ENCODE measurements around the gene CCDC160.
"Not testable (repeated sequence)": the region's sequence is repeated elsewhere in the genome, so short reads cannot be mapped to it uniquely, and the experiment has no call there.

The CCDC160 gene

DNA sequence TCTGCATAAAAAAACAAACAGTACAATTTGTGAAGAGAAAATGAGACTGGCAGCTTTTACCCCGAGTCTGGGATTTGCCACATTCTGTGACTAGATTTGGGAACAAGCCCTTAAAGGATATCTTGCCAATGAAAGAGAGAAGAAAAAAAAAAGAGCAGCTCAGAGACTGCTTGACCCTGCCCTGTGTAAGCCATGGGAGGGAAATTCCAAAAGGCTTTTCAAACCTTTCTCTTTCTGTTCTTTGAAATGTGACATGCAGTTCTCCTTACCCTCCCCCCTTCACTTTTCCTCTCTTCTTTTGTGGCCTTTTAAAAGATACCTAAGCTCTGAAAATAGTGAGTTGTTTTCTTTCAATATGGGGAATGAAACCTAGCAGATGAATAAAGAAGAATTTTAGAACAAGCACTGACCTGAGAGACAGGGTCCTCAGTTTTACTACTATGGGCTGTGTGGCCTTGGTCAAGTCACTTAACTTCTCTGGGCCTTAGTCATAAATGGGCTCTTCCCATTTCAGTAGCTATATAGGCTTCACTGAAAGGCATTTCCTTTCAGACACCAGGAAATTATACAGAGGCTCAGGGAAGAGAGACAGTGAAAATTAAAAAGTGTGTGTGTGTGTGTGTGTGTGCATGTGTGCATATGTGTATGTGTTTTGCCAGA lies 5.1 kb downstream of the CCDC160 start:
- Histone ChIP-seq H3K9ac (ENCODE audit: low read depth in 1 of 2, low read length in 2 of 2) (no peak overlapping the region), H3K9me3 (ENCODE audit: control insufficient read depth in 1 of 2, low read length in 2 of 2) (no peaks in the 10 kb centered on the region), H3K36me3 (ENCODE audit: control insufficient read depth in 1 of 2, insufficient read depth in 2 of 2, low read length in 2 of 2) (no peaks in the 10 kb centered on the region), H3K4me3 (ENCODE audit: low read depth in 1 of 2, low read length in 2 of 2) (no peak overlapping the region), H3K27ac (ENCODE audit: low read depth, low read length) (no peak overlapping the region), H3K4me1 (ENCODE audit: control insufficient read depth in 1 of 2, insufficient read depth in 2 of 2, low read length in 2 of 2) (no peaks in the 10 kb centered on the region), H3K27me3 (ENCODE audit: control insufficient read depth in 1 of 2, insufficient read depth in 2 of 2, low read length in 2 of 2) (no peaks in the 10 kb centered on the region)

DNA sequence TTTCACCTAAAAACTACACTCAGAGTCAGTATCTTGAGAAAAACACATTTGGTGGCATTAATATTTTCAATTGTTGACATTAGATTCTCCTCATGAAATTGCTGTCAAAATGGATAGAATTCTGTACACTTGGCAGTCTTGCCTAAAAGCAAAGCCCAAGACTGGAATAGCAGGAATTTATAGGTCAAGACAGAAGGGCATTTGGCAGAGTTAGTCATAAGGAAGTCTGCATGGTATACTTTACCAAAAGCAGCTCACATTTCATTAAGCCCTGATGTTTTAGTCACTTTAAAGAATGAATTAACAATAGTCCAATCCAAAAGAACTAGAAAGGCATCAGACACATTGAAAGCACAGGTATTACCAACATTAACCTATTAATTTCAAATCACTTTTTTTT lies 7.1 kb downstream of the CCDC160 start:
- no peak overlapping the region for H3K9ac ChIP-seq (ENCODE audit: low read depth in 1 of 2, low read length in 2 of 2)
- H3K9me3 ChIP-seq (ENCODE audit: control insufficient read depth in 1 of 2, low read length in 2 of 2): no peaks in the 10 kb centered on the region
- H3K27me3 ChIP-seq (ENCODE audit: control insufficient read depth in 1 of 2, insufficient read depth in 2 of 2, low read length in 2 of 2): no peaks in the 10 kb centered on the region
- H3K4me1 ChIP-seq (ENCODE audit: control insufficient read depth in 1 of 2, insufficient read depth in 2 of 2, low read length in 2 of 2): no peaks in the 10 kb centered on the region
- H3K36me3 ChIP-seq (ENCODE audit: control insufficient read depth in 1 of 2, insufficient read depth in 2 of 2, low read length in 2 of 2): no peaks in the 10 kb centered on the region
- no peak overlapping the region for H3K4me3 ChIP-seq (ENCODE audit: low read depth in 1 of 2, low read length in 2 of 2)
- H3K27ac ChIP-seq (ENCODE audit: low read depth, low read length): no peak overlapping the region

DNA sequence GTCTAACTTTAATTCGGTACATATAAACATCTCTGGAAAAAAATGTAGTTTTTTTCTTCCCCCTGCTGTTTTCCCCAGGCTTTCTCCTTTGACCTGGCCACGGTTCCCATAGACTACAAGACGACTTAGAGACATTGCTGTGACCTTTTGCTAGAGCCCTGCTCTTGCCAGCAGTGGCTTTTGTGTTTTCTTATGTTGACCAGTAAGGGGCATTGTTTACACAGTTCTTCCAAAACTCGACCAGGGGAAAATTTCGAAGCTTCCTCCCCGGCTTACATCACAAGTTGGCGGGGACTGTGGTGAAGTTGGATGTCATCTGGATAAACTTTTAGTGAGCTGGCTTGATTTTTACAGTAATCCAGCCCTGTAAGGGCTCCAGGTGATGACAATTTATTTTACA lies 9.3 kb downstream of the CCDC160 start:
- H3K4me3 ChIP-seq (ENCODE audit: low read depth in 1 of 2, low read length in 2 of 2): no peak overlapping the region
- H3K9me3 ChIP-seq (ENCODE audit: control insufficient read depth in 1 of 2, low read length in 2 of 2): no peaks in the 10 kb centered on the region
- H3K27ac ChIP-seq (ENCODE audit: low read depth, low read length): no peak overlapping the region
- H3K36me3 ChIP-seq (ENCODE audit: control insufficient read depth in 1 of 2, insufficient read depth in 2 of 2, low read length in 2 of 2): no peaks in the 10 kb centered on the region
- no peaks in the 10 kb centered on the region for H3K27me3 ChIP-seq (ENCODE audit: control insufficient read depth in 1 of 2, insufficient read depth in 2 of 2, low read length in 2 of 2)
- H3K9ac ChIP-seq (ENCODE audit: low read depth in 1 of 2, low read length in 2 of 2): no peak overlapping the region
- H3K4me1 ChIP-seq (ENCODE audit: control insufficient read depth in 1 of 2, insufficient read depth in 2 of 2, low read length in 2 of 2): no peaks in the 10 kb centered on the region

DNA sequence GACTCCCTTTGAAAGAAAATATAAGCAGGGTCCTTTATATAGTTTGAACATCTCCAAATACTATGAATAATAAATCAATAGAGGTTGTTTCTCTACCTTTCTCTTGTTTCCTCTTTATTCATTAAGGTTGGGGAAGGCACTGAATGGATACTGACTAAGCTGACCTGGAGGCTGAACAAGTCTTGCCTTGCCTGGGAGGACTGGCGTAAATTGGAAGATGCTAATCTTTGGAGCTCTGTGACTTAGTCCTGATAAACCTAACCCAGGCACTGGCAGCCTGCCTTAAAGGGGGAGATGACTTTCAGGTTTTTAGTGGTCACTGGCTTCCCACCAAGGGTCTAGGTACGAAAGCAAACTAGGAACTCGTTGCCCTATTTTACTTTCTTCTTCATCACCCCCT lies 10.5 kb downstream of the CCDC160 start:
- H3K4me1 ChIP-seq (ENCODE audit: control insufficient read depth in 1 of 2, insufficient read depth in 2 of 2, low read length in 2 of 2): no peaks in the 10 kb centered on the region
- H3K9ac ChIP-seq (ENCODE audit: low read depth in 1 of 2, low read length in 2 of 2): no peak overlapping the region
- no peak overlapping the region for H3K4me3 ChIP-seq (ENCODE audit: low read depth in 1 of 2, low read length in 2 of 2)
- H3K36me3 ChIP-seq (ENCODE audit: control insufficient read depth in 1 of 2, insufficient read depth in 2 of 2, low read length in 2 of 2): no peaks in the 10 kb centered on the region
- H3K27me3 ChIP-seq (ENCODE audit: control insufficient read depth in 1 of 2, insufficient read depth in 2 of 2, low read length in 2 of 2): no peaks in the 10 kb centered on the region
- H3K27ac ChIP-seq (ENCODE audit: low read depth, low read length): no peak overlapping the region
- no peaks in the 10 kb centered on the region for H3K9me3 ChIP-seq (ENCODE audit: control insufficient read depth in 1 of 2, low read length in 2 of 2)

DNA sequence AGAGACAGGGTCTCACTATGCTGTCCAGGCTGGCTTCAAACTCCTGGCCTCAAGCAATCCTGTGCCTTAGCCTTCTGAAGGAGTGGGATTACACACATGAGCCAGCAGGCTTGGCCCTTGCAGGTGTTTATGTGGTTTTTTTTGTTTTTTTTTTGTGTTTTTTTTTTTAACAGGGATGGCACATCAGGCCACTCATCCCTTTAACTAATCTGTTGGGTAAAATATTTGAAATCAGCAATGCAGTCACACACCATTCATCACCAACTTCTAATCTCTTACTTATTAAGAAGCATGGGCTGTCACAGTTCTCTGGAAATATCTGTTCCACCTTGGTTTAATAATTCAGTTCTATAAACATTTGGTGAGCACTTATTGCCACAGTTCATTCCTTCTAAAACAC lies 12.3 kb downstream of the CCDC160 start:
- Histone ChIP-seq H3K27me3 (ENCODE audit: control insufficient read depth in 1 of 2, insufficient read depth in 2 of 2, low read length in 2 of 2) (no peaks in the 10 kb centered on the region), H3K4me1 (ENCODE audit: control insufficient read depth in 1 of 2, insufficient read depth in 2 of 2, low read length in 2 of 2) (no peaks in the 10 kb centered on the region), H3K27ac (ENCODE audit: low read depth, low read length) (no peak overlapping the region), H3K36me3 (ENCODE audit: control insufficient read depth in 1 of 2, insufficient read depth in 2 of 2, low read length in 2 of 2) (no peaks in the 10 kb centered on the region), H3K4me3 (ENCODE audit: low read depth in 1 of 2, low read length in 2 of 2) (no peak overlapping the region), H3K9me3 (ENCODE audit: control insufficient read depth in 1 of 2, low read length in 2 of 2) (no peaks in the 10 kb centered on the region), H3K9ac (ENCODE audit: low read depth in 1 of 2, low read length in 2 of 2) (no peak overlapping the region)

DNA sequence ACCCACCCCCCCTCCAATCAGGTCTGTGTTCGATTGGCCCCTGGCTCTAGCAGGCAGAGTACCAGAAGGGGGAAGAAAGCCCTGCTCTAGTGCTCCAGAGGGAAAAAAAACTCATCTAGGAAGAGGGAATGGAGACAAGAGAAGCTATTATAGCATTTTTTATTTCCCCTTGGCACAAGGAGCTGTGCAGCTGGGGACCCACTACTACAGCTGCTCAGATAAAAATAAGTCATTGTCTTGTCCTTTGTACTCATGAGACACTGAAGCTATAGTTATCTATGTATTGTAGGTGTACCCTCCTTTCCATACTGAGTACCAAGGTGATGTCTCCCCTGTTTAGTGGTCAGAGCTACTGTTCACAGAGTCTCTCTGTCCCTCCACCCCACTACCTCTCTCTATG lies 14.3 kb downstream of the CCDC160 start:
- Histone ChIP-seq H3K9ac (ENCODE audit: low read depth in 1 of 2, low read length in 2 of 2) (no peak overlapping the region), H3K27ac (ENCODE audit: low read depth, low read length) (no peak overlapping the region), H3K36me3 (ENCODE audit: control insufficient read depth in 1 of 2, insufficient read depth in 2 of 2, low read length in 2 of 2) (no peaks in the 10 kb centered on the region), H3K9me3 (ENCODE audit: control insufficient read depth in 1 of 2, low read length in 2 of 2) (no peaks in the 10 kb centered on the region), H3K27me3 (ENCODE audit: control insufficient read depth in 1 of 2, insufficient read depth in 2 of 2, low read length in 2 of 2) (no peaks in the 10 kb centered on the region), H3K4me1 (ENCODE audit: control insufficient read depth in 1 of 2, insufficient read depth in 2 of 2, low read length in 2 of 2) (no peaks in the 10 kb centered on the region), H3K4me3 (ENCODE audit: low read depth in 1 of 2, low read length in 2 of 2) (no peak overlapping the region)

DNA sequence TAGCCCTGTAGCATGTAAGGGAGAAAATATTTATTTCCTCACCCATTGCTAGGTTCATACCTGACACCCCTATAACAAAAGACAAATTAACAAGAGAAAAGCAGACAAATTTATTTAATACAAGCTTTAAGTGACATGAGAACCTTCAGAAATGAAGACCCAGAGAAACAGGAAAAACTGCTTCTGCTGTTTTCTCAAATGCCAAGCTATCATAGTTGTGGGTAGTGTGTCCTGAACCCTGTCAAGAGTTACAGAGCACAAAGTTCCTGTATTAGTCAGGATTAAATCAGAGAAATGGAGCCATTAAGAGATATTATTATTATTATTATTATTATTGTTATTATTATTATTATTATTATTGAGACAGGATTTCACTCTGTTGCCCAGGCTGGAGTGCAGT lies 17.5 kb downstream of the CCDC160 start:
- no peak overlapping the region for H3K9ac ChIP-seq (ENCODE audit: low read depth in 1 of 2, low read length in 2 of 2)
- no peaks in the 10 kb centered on the region for H3K27me3 ChIP-seq (ENCODE audit: control insufficient read depth in 1 of 2, insufficient read depth in 2 of 2, low read length in 2 of 2)
- no peaks in the 10 kb centered on the region for H3K36me3 ChIP-seq (ENCODE audit: control insufficient read depth in 1 of 2, insufficient read depth in 2 of 2, low read length in 2 of 2)
- H3K4me3 ChIP-seq (ENCODE audit: low read depth in 1 of 2, low read length in 2 of 2): no peak overlapping the region
- H3K27ac ChIP-seq (ENCODE audit: low read depth, low read length): no peak overlapping the region
- no peaks in the 10 kb centered on the region for H3K9me3 ChIP-seq (ENCODE audit: control insufficient read depth in 1 of 2, low read length in 2 of 2)
- no peaks in the 10 kb centered on the region for H3K4me1 ChIP-seq (ENCODE audit: control insufficient read depth in 1 of 2, insufficient read depth in 2 of 2, low read length in 2 of 2)

DNA sequence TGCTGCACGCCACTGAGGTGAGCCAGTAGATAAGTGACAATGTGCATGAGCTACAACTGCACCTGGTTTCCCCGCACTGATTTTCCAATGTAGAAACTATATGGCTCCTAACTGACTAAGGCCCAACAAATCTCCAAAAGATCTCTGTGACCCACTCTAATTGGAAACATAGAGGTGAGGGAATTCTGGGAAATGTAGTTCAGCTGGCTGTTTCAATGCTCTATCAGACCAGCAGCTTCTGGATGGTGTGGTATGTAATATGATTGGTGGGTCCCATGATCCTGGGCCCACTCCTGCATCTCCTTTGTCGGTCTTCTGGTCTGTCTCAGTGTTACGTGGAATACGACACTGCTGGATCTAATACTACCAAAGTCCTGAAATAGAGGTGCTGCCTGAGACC lies 18.6 kb downstream of the CCDC160 start:
- H3K36me3 ChIP-seq (ENCODE audit: control insufficient read depth in 1 of 2, insufficient read depth in 2 of 2, low read length in 2 of 2): no peaks in the 10 kb centered on the region
- no peaks in the 10 kb centered on the region for H3K27me3 ChIP-seq (ENCODE audit: control insufficient read depth in 1 of 2, insufficient read depth in 2 of 2, low read length in 2 of 2)
- H3K9ac ChIP-seq (ENCODE audit: low read depth in 1 of 2, low read length in 2 of 2): no peak overlapping the region
- H3K27ac ChIP-seq (ENCODE audit: low read depth, low read length): no peak overlapping the region
- H3K9me3 ChIP-seq (ENCODE audit: control insufficient read depth in 1 of 2, low read length in 2 of 2): no peaks in the 10 kb centered on the region
- no peaks in the 10 kb centered on the region for H3K4me1 ChIP-seq (ENCODE audit: control insufficient read depth in 1 of 2, insufficient read depth in 2 of 2, low read length in 2 of 2)
- H3K4me3 ChIP-seq (ENCODE audit: low read depth in 1 of 2, low read length in 2 of 2): no peak overlapping the region

DNA sequence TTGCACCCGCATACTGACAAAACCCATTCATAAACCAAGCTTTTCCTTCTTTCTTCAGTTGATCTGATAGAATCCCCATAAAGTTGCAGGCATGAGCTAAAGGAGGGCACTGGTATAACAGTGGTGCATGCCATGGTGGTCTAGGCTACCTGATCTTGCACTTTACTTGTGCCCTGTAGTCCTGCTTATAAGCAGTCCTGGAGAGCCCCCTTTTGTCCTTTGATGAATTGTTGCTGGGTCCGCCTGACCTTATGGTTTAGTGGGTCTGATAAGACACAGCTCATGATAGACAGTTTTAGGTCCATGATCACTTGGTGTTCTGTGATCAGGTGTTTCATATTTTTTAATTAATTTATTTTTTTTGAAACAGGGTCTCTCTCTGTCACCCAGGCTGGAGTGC lies 19.7 kb downstream of the CCDC160 start:
- no peaks in the 10 kb centered on the region for H3K4me1 ChIP-seq (ENCODE audit: control insufficient read depth in 1 of 2, insufficient read depth in 2 of 2, low read length in 2 of 2)
- H3K9me3 ChIP-seq (ENCODE audit: control insufficient read depth in 1 of 2, low read length in 2 of 2): no peaks in the 10 kb centered on the region
- H3K27ac ChIP-seq (ENCODE audit: low read depth, low read length): no peak overlapping the region
- H3K27me3 ChIP-seq (ENCODE audit: control insufficient read depth in 1 of 2, insufficient read depth in 2 of 2, low read length in 2 of 2): no peaks in the 10 kb centered on the region
- no peak overlapping the region for H3K4me3 ChIP-seq (ENCODE audit: low read depth in 1 of 2, low read length in 2 of 2)
- H3K9ac ChIP-seq (ENCODE audit: low read depth in 1 of 2, low read length in 2 of 2): no peak overlapping the region
- no peaks in the 10 kb centered on the region for H3K36me3 ChIP-seq (ENCODE audit: control insufficient read depth in 1 of 2, insufficient read depth in 2 of 2, low read length in 2 of 2)

DNA sequence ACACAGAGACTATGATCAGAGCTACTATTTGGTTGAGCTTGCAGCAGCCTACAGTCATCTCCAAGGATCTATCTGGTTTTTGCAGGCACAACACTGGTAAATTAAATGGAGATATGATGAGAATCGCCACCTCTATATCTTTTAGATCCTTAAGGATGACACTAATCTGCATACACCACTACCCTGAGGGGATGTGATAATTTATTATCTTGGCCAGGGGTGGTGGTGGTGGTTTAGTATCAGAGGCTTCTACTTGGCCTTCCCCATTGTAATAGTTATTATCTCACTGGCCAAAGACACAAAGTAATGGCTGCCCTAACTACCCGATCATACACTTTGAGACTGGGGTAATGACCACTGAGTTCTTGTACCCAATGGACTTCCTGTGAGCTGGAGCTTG lies 21.2 kb downstream of the CCDC160 start:
- Histone ChIP-seq H3K9me3 (ENCODE audit: control insufficient read depth in 1 of 2, low read length in 2 of 2) (no peaks in the 10 kb centered on the region), H3K27ac (ENCODE audit: low read depth, low read length) (no peak overlapping the region), H3K4me1 (ENCODE audit: control insufficient read depth in 1 of 2, insufficient read depth in 2 of 2, low read length in 2 of 2) (no peaks in the 10 kb centered on the region), H3K4me3 (ENCODE audit: low read depth in 1 of 2, low read length in 2 of 2) (no peak overlapping the region), H3K27me3 (ENCODE audit: control insufficient read depth in 1 of 2, insufficient read depth in 2 of 2, low read length in 2 of 2) (no peaks in the 10 kb centered on the region), H3K36me3 (ENCODE audit: control insufficient read depth in 1 of 2, insufficient read depth in 2 of 2, low read length in 2 of 2) (no peaks in the 10 kb centered on the region), H3K9ac (ENCODE audit: low read depth in 1 of 2, low read length in 2 of 2) (no peak overlapping the region)

DNA sequence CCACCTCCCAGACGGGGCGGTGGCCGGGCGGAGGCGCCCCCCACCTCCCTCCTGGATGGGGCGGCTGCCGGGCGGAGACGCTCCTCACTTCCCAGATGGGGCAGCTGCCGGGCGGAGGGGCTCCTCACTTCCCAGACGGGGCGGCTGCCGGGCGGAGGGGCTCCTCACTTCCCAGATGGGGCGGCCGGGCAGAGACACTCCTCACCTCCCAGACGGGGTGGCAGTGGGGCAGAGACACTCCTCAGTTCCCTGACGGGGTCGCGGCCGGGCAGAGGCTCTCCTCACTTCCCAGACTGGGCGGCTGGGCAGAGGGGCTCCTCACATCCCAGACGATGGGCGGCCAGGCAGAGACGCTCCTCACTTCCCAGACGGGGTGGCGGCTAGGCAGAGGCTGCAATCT lies 49.0 kb downstream of the CCDC160 start:
- not testable (repeated sequence) for H3K4me1 ChIP-seq (ENCODE audit: control insufficient read depth in 1 of 2, insufficient read depth in 2 of 2, low read length in 2 of 2); H3K36me3 ChIP-seq (ENCODE audit: control insufficient read depth in 1 of 2, insufficient read depth in 2 of 2, low read length in 2 of 2); H3K9me3 ChIP-seq (ENCODE audit: control insufficient read depth in 1 of 2, low read length in 2 of 2); H3K27me3 ChIP-seq (ENCODE audit: control insufficient read depth in 1 of 2, insufficient read depth in 2 of 2, low read length in 2 of 2); H3K4me3 ChIP-seq (ENCODE audit: low read depth in 1 of 2, low read length in 2 of 2); H3K27ac ChIP-seq (ENCODE audit: low read depth, low read length); H3K9ac ChIP-seq (ENCODE audit: low read depth in 1 of 2, low read length in 2 of 2)
